Left renal cortex interstitium (tissue), 4 donors: Measurements from ENCODE around the gene UBP1. TPM values are rescaled to one million over a fixed set of nuclear protein-coding genes. Genes with fewer than 3 reads are reported as not detected.
A peak's percentile ranks its signal among the peaks of the same experiment; 100 is the strongest.
"Not testable (repeated sequence)": the region's sequence is repeated elsewhere in the genome, so short reads cannot be mapped to it uniquely, and the experiment has no call there.

Experiments
- DNase-seq, 4 donors: peaks; one replicate each; pipeline ENCODE4 v3.0.0-alpha.2; 2013; ENCODE audit warnings: low read depth in 4 of 4, low spot score in 2 of 4, missing footprints in 1 of 4
- polyA plus RNA-seq, 4 donors: library from polyadenylated mRNA; unstranded; fragments of 120-200 nt; gene quantifications; one replicate each; pipeline ENCODE4 v1.2.1, GENCODE V29; 2013; ENCODE audit not compliant: insufficient read length in 4 of 4

UBP1 gene
- polyA plus RNA-seq, 4 donors = 84.2 to 102 (median 99.4) TPM

DNA sequence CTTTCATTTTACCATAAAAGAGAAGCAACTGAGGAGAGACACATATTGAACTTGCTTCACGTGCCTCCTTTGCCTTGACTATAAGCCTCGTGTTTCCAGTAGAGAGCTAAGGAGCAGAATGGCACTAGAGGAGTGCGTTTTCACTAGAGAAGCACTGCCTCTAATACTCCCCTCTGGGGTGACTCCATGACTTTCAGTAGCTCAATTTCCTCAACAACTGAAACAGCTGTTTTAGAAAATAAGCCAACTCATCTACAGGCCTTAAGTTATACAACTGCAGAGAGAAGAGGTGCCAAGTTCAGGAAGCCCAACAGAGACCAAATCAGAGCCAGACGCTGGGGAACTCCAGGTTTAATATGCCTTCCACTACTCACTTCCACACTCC, 1.9 kb downstream of the UBP1 start:
- DNase-seq = peak in 2 of 4 donors; percentile 8 to 21

DNA sequence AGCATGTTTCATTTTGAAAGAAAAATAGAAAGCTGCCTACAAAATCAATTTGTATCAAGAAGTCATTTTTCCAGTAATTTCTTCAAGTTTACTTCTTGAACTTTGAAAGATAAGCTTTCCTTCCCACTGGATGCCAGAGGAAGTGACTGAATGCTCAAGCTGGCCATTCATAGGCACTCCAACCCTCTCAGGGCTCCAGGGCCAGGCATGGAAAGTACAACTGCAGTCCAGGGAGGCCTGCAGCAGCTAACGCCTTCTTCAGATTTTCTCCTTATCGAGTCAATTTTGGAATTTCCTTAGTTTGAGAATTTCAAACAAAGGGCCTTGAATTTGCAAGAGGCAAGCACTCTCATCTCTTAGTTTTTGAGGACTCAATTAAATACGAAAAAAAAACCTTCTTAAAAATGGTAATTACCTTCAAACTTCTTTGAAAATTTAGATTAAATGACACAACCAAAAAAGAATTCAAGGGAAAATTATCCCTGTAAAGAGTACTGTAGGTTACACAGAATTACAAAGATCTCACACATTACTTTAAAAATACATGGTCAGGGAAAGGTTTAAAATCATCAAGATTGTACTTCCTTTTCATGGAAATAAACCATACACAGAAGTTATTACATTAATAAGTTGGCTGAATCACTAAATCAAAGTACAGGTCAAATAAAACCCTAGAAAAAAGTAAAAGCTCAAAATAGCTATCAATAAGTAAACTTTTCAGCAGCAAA, 2.5 kb downstream of the UBP1 start:
- DNase-seq = no peak

DNA sequence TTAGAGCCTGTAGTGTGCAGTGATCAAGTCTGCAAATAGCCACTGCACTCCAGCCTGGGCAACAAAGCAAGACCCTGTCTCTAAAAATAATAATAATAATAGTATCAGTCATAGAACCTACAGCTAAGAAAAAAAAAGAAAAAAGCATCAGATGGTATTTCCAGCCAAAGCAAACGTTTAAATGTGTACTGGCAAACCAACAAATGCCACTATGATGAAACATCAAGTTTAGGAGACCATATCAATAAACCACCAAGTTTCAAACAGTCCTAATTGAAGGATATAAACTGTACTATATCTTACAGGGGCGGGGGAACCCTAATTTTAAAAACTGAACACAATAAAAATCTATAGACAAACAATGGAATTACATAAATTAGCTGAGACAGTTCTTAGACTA, 6.4 kb downstream of the UBP1 start:
- no peak for DNase-seq

DNA sequence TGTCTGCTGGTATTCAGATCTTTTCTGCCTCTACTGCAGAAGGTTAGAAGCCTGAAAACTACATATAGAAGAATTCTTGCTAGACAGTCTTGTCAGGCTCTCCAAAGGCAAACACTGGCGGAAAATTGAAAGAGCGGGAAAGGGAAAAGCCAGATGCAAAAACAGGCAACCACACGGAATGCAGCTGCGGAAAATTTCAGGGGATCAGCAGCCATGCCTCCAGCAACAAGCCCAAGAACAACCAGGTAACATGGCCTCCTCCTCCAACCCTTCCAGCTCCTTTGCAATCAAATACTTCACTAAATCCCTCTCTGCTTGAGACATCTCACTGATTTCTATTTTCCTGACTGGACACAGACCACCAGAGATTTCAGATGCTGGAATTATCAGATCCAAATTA, 9.6 kb downstream of the UBP1 start:
- DNase-seq = no peak

DNA sequence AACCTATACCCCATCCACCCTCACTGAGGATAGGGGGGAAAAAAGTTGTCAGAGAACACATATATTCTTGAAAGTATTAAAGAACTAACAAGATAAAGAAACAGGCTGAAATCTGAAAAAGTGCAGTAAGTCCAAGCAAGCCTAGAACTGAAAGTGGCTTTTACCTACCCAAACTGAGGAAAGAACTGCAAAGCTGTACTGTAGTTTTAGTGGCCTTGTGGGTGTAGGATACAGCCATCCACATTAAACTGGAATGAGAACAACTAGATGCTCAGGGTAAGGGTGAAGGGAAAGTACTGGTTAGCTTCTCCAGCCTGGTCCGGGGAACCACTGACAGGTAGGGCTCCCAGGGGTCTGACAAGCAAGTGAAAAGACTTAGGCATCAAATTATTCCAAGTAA, 10.1 kb downstream of the UBP1 start:
- no peak for DNase-seq

DNA sequence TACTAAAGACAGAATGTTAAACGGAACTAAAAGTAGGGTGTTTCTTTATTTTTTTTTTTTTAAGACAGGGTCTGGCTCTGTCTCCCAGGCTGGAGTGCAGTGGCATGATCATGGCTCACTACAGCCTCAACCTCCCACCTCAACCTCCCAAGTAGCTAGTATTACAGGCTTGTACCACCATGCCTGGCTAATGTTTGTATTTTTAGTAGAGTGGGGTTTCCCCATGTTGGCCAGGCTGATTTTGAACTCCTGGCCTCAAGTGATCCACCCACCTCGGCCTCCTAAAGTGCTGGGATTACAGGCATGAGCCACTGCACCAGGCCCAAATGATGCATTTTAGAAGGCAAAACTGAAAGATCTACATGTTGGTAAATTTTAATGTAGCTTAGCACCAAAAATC, 10.9 kb downstream of the UBP1 start:
- DNase-seq = not testable (repeated sequence)

DNA sequence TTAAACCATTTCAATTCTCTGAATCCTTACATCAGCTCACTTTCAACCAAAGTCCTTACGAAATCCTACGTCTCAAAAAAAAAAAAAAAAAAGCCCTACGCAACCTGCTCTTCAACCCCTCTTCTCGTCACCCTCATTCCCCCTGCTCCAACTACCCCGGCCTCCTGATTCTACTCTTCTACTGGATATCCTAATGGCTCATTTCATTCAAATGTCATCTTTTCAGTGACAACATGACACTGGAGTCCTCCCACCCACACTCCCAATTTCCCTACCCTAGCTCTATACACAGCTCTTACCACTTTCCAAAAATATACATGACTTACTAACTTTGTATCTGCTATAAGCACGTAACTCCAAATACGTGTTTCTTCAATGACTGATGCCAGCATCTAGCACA, 11.5 kb downstream of the UBP1 start:
- no peak for DNase-seq

DNA sequence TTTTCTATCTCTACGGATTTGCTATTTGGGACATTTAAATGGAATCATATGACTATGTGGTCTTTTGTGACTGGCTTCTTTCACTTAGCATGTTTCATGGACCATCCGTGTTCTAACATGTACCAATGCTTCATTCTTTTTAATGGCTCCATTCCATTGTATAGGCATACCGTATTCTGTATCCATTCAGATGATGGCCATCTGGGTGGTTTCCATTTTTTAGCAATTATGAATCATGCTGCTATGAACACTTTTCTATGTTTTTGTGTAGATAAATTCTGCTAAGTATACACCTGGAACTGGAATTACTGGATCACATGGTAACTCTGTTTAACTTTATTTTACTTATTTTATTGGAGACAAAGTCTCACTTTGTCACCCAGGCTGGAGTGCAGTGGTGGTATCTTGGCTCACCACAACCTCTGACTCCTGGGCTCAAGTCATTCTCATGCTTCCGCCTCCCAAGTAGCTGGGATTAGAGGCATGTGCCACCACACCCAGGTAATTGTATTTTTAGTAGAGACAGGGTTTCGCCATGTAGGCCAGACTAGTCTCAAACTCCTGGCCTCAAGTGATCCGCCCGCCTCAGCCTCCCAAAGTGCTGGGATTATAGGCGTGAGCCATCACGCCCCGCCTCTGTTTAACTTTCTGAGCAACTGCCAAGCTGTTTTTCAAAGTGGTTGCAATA, 13.4 kb downstream of the UBP1 start:
- no peak for DNase-seq

DNA sequence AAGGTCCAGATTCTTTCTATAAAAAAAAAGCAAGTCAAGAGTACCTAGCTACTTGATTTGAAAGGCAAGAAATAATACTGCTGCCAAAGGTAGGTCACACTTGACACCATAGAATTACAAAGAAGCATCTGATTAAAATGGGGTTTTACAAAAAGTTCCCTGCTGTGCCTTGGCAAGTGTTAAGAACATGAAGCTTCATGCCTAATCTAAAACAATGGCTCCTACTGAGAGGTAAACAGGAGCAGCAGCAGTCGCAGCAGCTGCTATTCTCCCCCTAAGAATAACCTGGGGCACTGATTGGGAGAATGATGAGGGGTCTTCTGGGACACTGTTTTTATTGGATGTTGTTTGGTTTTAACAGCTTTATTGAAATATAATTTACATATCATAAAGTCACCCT, 14.1 kb downstream of the UBP1 start:
- no peak for DNase-seq

DNA sequence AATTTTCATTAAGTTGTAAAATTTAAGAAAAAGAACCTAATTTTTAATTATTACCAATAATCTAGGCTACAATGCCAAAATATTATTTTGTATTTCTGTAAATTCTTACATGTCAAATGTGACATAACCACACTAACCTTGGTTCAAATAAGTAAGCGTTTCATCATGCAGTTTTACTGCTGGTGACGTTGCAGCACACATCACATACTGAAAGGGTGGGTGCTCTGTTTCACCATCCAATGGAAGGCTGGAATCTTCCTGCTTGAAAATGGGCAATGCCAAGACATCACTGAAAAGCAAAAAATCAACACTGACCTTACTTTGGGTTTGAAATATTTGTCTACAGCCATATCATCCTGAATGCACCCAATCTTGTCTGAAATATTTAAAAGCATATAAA, 14.8 kb downstream of the UBP1 start:
- no peak for DNase-seq

DNA sequence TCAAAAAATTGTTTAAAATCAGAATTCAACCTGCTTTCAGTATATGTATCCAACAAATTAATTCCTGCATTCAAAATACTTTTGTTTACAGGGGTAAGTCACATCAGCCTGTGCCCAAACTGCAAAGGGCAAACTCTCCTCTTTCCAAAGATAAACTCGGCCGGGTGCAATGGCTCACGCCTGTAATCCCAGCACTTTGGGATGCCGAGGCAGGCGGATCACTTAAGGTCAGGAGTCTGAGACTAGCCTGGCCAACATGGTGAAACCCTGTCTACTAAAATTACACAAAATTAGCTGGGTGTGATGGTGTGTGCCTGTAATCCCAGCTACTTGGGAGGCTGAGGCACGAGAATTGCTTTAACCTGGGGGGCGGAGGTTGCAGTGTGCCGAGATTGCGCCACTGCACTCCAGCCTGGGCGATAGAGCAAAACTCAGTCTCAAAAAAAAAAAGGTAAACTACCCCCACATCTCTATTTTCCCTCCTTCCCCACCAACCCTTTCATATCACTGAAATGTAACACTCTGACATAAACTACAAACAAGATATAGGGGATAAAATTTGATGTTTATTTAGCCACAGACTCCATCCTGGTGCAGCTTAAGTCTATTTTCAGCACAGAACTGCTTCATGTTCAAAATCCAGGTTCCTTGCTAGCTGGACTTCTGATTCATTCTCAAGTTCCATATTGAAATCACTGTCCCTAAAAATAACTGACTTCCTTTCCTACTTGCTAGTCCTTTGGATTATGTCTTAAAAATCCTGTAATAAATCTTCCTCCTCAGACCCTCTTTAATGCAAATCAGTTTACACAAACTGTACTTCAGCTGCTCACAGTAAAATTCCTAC, 15.4 kb downstream of the UBP1 start:
- no peak for DNase-seq

DNA sequence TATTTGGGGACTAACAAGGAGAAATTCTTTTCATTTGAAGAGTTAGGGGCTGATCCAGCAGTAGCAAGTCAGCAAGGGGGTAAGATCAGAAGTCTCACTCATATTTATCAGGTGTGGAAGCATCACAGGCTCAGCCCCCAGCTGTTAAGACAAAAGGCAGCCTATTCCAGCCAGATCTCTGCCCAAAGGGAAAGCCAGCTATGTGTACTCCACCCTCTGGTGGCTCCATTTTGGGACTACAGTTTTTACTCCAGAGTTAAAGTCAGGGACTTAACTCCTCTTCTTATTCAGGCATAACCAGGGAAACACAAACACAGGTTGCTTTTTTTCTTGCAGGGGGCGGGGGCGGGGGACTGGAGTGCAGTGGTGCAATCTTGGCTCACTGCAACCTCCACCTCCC, 19.2 kb downstream of the UBP1 start:
- no peak for DNase-seq

DNA sequence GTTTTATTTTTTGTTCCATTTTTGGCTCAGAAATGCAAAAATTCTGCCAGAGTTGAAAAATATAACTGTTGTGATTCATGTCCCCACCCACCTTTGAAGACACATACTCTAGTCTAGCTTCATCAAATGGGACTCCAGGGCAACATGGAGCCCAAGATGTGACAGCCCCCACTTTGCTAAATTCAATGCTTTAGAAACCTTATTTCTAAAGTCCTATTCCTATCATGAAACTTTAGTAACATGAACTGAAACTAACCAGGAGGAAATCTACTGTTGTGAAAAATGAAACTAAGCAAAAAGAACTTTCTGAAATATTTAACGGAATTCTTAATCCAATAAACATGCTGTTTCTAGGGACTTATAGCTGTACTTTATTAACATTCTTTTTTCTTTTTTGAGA, 20.3 kb downstream of the UBP1 start:
- DNase-seq = no peak

DNA sequence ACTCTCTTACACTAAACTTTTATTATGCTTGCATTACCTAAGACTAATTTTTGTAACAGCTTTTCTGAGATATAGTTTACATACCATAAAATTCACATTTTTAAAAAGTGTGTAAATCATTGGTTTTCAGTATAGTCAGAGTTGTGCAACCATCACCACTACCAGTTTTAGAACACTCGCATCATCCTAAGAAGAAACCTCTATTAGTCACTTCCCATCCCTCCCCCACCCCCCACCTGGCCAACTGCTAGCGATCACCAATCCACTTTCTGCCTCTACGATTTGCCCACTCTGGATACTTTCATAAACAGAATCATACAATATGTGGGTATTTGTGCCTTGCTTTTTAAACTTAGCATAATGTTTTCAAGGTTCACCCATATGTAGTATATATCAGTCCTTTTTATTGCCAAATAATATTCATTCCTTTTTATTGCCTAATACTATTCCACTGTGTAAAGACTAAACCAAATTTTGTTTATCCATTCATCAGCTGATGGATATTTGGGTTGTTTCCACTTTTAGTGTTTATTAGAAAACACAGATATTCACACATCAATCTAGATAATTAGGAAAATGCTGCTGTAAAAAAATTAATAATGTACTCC, 23.0 kb downstream of the UBP1 start:
- DNase-seq = no peak

DNA sequence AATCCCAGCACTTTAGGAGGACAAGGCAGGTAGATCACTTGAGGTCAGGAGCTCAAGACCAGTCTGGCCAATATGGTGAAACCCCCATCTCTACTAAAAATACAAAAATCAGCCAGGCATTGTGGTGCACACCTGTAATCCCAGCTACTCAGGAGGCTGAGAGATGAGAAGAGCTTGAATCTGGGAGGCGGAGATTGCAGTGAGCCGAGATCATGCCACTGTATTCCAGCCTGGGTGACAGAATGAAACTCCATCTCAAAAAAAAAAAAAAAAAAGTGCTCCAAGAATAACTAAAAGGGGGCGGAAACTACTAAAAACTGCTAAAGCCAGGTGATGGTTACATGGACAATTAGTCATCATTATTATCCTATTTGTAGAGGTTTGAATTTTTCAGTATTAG, 29.4 kb downstream of the UBP1 start:
- DNase-seq = not testable (repeated sequence)

DNA sequence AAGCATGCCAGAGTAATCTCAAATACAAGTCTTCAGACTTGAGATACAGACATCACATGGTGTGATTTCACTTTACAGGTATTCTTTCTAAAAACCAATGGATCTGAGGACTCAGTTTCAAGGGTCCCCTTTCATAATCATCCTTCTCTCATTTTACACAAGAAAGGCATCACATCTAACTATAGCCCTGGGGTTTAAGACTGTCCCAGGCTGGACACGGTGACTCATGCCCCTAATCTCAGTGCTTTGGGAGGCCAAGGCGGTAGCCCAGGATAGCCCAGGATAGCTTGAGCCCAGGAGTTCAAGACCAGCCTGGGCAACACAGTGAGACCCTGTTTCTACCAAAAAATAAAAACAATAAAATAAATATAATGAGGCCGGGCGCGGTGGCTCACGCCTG, 36.4 kb downstream of the UBP1 start:
- DNase-seq = no peak

DNA sequence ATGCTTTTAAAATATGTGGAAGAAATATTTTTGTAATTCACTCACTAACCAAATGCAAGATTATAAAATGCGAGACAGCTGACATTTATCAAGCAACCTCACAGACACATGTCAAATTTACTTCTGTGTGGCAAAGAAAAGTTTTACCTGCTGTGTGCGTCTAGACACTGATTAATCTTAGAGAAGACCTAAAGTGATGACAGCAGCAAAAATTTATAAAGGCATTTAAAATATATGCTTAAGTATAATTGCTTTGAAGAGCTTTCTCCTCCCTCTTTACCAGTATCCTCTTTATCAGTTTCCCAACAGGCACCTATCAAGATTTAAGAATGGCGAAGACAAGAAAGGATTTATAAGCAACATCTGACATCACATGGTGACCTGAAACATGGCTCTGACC, 37.3 kb downstream of the UBP1 start:
- DNase-seq = no peak

DNA sequence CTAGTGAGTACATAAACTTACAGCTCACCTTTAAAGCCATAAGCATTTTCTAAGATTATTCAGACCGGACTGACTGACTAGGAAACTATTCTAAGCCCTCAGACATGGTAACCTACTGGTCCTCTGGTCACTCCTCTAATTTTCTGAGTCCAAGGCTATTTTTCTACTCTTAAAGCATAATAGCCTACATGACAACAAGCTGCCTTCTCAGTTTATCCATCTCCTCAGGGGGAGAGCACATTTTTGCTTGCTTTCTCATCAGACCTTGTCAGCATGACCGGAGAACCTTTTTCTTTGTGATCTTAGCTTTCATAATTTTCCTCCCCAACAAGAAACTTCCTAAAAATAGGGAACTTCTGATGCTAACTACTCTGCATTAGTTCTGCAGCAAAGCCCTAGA, 38.4 kb downstream of the UBP1 start:
- DNase-seq = no peak

DNA sequence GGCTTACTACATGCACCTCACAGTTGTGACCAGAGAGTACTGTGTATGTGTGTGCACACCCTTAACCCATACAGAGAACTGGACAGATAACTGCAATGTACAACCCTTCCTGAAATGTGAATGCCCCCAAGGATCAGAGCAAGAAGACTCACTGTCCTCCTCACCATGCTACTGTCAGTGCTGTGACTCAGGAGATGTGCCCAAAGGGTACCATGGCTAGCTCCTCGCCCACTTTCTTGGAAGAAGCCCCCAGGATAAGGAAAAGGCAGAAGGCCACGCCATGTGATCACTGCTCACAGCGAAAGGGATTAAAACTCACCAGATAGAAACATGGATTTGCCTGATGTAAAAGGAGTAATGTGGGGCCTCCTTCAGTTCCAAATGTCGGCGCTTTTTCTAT, 41.8 kb downstream of the UBP1 start:
- no peak for DNase-seq

DNA sequence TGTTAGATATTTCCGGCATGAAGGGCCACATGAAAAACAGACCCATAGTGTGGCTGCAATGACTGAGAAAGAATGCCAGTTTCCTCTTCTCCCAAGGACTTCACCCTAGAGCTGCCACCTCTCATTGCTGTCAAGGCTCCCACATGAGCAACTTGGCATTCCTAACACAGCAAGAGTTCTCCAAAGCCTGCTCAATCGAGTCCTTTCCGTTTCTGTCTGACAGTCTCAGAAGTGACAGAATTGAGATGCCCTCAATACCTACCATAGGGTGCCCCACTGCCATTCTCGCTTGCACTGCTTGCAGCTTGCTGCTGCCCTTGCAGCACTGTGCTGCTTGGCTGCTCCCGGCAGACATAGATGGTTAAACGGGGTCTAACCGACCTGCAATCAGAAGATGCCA, 44.3 kb downstream of the UBP1 start:
- no peak for DNase-seq

DNA sequence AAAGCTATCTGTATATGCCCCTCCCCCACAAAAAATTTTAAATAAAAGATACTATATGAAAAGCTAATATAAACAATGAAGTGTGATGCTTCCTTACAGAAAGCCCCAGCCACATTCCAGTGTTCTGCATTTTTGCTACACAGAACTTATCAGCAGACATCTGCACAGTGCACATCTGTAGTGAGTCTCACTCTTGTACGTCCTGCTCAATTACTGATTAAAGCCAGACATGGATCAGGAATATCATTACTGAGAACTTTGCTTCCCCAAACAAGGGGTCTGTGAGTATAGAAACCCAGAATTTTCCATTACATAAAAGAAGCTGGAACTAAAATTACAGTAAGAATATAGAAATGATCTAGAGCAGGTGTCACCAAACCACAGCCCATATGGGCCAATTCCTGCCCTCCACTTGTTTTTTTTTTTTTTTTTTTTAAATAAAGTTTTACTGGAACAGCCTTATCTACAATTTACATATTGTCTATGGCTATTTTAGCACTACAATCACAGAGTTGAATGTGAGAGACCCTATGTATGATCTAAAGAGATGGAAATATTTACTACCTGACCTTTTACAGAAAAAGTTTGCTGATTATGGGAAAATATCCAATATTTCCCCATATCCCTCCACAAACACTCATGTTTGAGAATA, 45.7 kb downstream of the UBP1 start:
- DNase-seq = no peak
